Small intestine (tissue), 7 donors: ENCODE data around the gene ARHGAP35. TPM values are rescaled to one million over a fixed set of nuclear protein-coding genes. Genes with fewer than 3 reads are reported as not detected.

Experiments
- DNase-seq, 2 donors: peaks; one replicate each; pipeline versions ENCODE4 v3.0.0 to v3.0.0-alpha.2; 2013
- FAIRE-seq: peaks from 2 replicates; lab custom pipeline; 2012; peaks lifted over from hg19 to GRCh38; lab: Jason Lieb, UNC
- H3K27ac ChIP-seq, 3 donors: one replicate each; pipeline ENCODE4 v1.5.1; 2013; ENCODE audit warnings: low read length in 2 of 3, mild to moderate bottlenecking in 2 of 3, control low read depth in 1 of 3, inconsistent platforms in 1 of 3, low read depth in 1 of 3, moderate library complexity in 1 of 3
- H3K27me3 ChIP-seq, 3 donors: one replicate each; pipeline ENCODE4 v1.6.1; 2013; ENCODE audit warnings: low read length in 3 of 3, inconsistent platforms in 1 of 3; ENCODE audit not compliant: control insufficient read depth in 3 of 3, insufficient read depth in 3 of 3
- H3K36me3 ChIP-seq, 3 donors: one replicate each; pipeline ENCODE4 v1.6.1; 2013; ENCODE audit warnings: low read length in 3 of 3, inconsistent platforms in 1 of 3, low read depth in 1 of 3, mild to moderate bottlenecking in 1 of 3, moderate library complexity in 1 of 3; ENCODE audit not compliant: control insufficient read depth in 3 of 3, insufficient read depth in 2 of 3
- H3K4me1 ChIP-seq, 3 donors: one replicate each; pipeline ENCODE4 v1.6.1; 2013; ENCODE audit warnings: low read length in 2 of 3, inconsistent platforms in 1 of 3, low read depth in 1 of 3, mild to moderate bottlenecking in 1 of 3, moderate library complexity in 1 of 3; ENCODE audit not compliant: control insufficient read depth in 3 of 3, insufficient read depth in 2 of 3
- H3K4me3 ChIP-seq, 3 donors: one replicate each; pipeline ENCODE4 v1.5.1; 2013; ENCODE audit warnings: low read length in 3 of 3, control low read depth in 1 of 3, inconsistent platforms in 1 of 3, low read depth in 1 of 3, mild to moderate bottlenecking in 1 of 3, moderate library complexity in 1 of 3
- H3K9me3 ChIP-seq, 2 donors: one replicate each; pipeline ENCODE4 v1.6.1; 2013; ENCODE audit warnings: low read depth in 1 of 2, low read length in 1 of 2; ENCODE audit not compliant: control insufficient read depth in 2 of 2, insufficient read depth in 1 of 2
- WGBS, 3 donors: extraction: QIAGEN DNeasy Blood & Tissue Kit; methylation state at CpG; one replicate each; pipeline ENCODE4 v1.1.7; 2013; 5-methylcytosine and 5-hydroxymethylcytosine counted together
- polyA plus RNA-seq, 4 donors: library from polyadenylated mRNA; stranded (reverse) in 3 of 4; unstranded in 1 of 4; fragments of 200-250 nt in 3 of 4; fragments of 120-200 nt in 1 of 4; gene quantifications; one replicate each; pipeline versions ENCODE4 v1.2.1 to v1.2.3, GENCODE V29; 2013
- donor health status: healthy with polysubstance abuse.
- donor health status: control.
- donor health status: control.
- donor health status: Bipolar disorder and iron deficiency.
- donor health status: healthy.

Gene ARHGAP35
- polyA plus RNA-seq, 4 donors: 12.7 to 46.5 (median 19.6) TPM

GRCh38 chr19:46907880-46908279, 47.1 kb downstream of the ARHGAP35 start:
- H3K9me3 ChIP-seq: no peaks in the 10 kb centered on the region
- no peak overlapping the region for H3K27ac ChIP-seq
- DNase-seq (no peak), FAIRE-seq (no peak)
- H3K4me1 ChIP-seq: peaks cover 8 to 17% (median 12%) of the 10 kb centered on the region in 3 donors
- H3K36me3 ChIP-seq: peaks cover 0 to 11% (median 0%) of the 10 kb centered on the region in 3 donors
- WGBS, 3 donors: 80 to 91% (median 82%) methylated on average over 4 of the region's 4 CpGs
- no peaks in the 10 kb centered on the region for H3K27me3 ChIP-seq
- H3K4me3 ChIP-seq: no peak overlapping the region

GRCh38 chr19:46909356-46909755, 48.6 kb downstream of the ARHGAP35 start:
- DNase-seq: no peak
- H3K9me3 ChIP-seq: no peaks in the 10 kb centered on the region
- FAIRE-seq: no peak
- no peaks in the 10 kb centered on the region for H3K27me3 ChIP-seq
- no peak overlapping the region for H3K27ac ChIP-seq
- WGBS, 3 donors: 90 to 99% (median 97%) methylated on average over 4 of the region's 4 CpGs
- peaks cover 0 to 9% (median 2%) of the 10 kb centered on the region in 3 donors for H3K4me1 ChIP-seq
- no peak overlapping the region for H3K4me3 ChIP-seq
- peaks cover 0 to 11% (median 0%) of the 10 kb centered on the region in 3 donors for H3K36me3 ChIP-seq

Other genes with a start within 250 kb of the ARHGAP35 start
- 1 to 10 TPM in 2 of 4 donors, under 1 TPM in 1, not detected in 1; 0.45 to 3.4 (median 1.6) TPM for gene PTGIR, start 235.9 kb upstream of the ARHGAP35 start, polyA plus RNA-seq
- gene GNG8, start 224.8 kb upstream of the ARHGAP35 start, polyA plus RNA-seq: under 1 TPM in 1 of 4 donors, not detected in 3; 0.75 TPM
- gene DACT3, start 199.8 kb upstream of the ARHGAP35 start, polyA plus RNA-seq: 1 to 10 TPM in 3 of 4 donors, not detected in 1; 2.2 to 7.1 (median 5.3) TPM
- 10 to 100 TPM; 30.7 to 87.4 (median 57.6) TPM for gene PRKD2, start 143.9 kb upstream of the ARHGAP35 start, polyA plus RNA-seq
- gene FKRP, start 114.9 kb upstream of the ARHGAP35 start, polyA plus RNA-seq: 10 to 100 TPM in 1 of 4 donors, 1 to 10 TPM in 3; 7.0 to 14.6 (median 8.8) TPM
- gene STRN4, start 114.5 kb upstream of the ARHGAP35 start, polyA plus RNA-seq: 10 to 100 TPM; 44.6 to 58.3 (median 51.1) TPM
- gene SLC1A5, start 72.4 kb upstream of the ARHGAP35 start, polyA plus RNA-seq: 100 to 1,000 TPM in 2 of 4 donors, 1 to 10 TPM in 2; 1.6 to 159 (median 68.0) TPM
- gene AP2S1, start 10.2 kb upstream of the ARHGAP35 start, polyA plus RNA-seq: 100 to 1,000 TPM in 3 of 4 donors, 10 to 100 TPM in 1; 85.1 to 164 (median 126) TPM
- gene NPAS1, start 158.8 kb downstream of the ARHGAP35 start, polyA plus RNA-seq: under 1 TPM in 2 of 4 donors, not detected in 2; 0.24 to 0.44 TPM
- gene TMEM160, start 187.6 kb downstream of the ARHGAP35 start, polyA plus RNA-seq: 10 to 100 TPM in 3 of 4 donors, 1 to 10 TPM in 1; 5.1 to 70.3 (median 14.1) TPM